HUES6 (cell line): ENCODE results near the gene MORC3.

ENCODE experiments used
- H3K27ac ChIP-seq: 2 replicates; pipeline ENCODE4 v1.7.0; 2013; ENCODE audit warnings: low read depth, mild to moderate bottlenecking, low read length, inconsistent platforms
- H3K27me3 ChIP-seq: 2 replicates; pipeline ENCODE4 v1.6.1; 2013; ENCODE audit warnings: low read length; ENCODE audit not compliant: control insufficient read depth, insufficient read depth
- H3K36me3 ChIP-seq: 2 replicates; pipeline ENCODE4 v1.6.1; 2013; ENCODE audit warnings: low read length; ENCODE audit not compliant: control insufficient read depth, insufficient read depth
- H3K4me1 ChIP-seq: 2 replicates; pipeline ENCODE4 v1.6.1; 2013; ENCODE audit warnings: low read length; ENCODE audit not compliant: control insufficient read depth, insufficient read depth
- H3K4me3 ChIP-seq: 2 replicates; pipeline ENCODE4 v1.5.1; 2013; ENCODE audit warnings: low read depth, low read length
- H3K9ac ChIP-seq: one replicate; pipeline ENCODE4 v1.6.1; 2013; ENCODE audit warnings: mild to moderate bottlenecking, low read length
- H3K9me3 ChIP-seq: 2 replicates; pipeline ENCODE4 v1.6.1; 2013; ENCODE audit warnings: low read depth, low read length; ENCODE audit not compliant: control insufficient read depth, insufficient read depth

MORC3 gene

DNA sequence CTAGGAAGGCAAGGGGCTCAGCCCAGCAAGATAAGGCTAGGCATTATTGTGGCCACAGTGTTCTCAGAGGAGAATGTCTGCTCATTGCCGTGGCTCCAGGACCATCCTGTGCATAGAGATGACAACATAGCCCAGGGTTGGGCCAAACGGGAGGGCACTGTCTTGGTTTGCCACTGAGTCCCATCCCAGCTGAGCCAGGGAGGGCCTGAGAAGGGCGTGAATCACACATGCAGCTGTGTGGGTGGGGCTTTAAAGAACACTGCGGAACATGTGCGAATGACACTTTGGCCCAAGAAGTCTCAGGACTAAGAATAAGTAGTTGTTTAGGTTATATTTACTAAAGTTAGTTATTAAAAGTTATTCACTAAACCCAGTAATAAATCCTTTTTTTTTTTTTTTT, 83.7 kb downstream of the MORC3 start:
- Histone ChIP-seq H3K27me3 (no peaks in the 10 kb centered on the region), H3K9me3 (no peaks in the 10 kb centered on the region), H3K36me3 (peaks cover 49% of the 10 kb centered on the region), H3K4me3 (no peak overlapping the region), H3K27ac (no peak overlapping the region), H3K4me1 (no peaks in the 10 kb centered on the region), H3K9ac (no peak overlapping the region)

GRCh38 chr21:36408568-36408967, 88.6 kb downstream of the MORC3 start:
- Histone ChIP-seq H3K4me3 (no peak overlapping the region), H3K9me3 (no peaks in the 10 kb centered on the region), H3K9ac (no peak overlapping the region), H3K4me1 (no peaks in the 10 kb centered on the region), H3K36me3 (peaks cover 49% of the 10 kb centered on the region), H3K27ac (no peak overlapping the region), H3K27me3 (no peaks in the 10 kb centered on the region)

DNA sequence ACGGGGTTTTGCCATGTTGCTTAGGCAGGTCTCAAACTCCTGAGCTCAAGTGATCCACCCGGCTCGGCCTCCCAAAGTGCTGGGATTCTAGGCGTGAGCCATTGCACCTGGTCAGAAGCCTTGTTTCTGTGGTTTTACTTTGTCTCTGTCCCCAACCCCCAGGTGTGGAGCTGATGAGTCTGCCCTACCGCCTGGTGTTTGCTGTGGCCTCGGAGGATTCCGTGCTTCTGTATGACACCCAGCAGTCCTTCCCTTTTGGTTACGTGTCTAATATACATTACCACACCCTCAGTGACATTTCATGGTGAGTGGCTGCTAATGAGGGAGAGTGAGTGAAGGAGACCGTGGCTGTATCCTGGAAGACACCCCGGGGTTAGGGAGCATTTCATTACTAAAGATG, 91.3 kb downstream of the MORC3 start:
- Histone ChIP-seq H3K9me3 (no peaks in the 10 kb centered on the region), H3K9ac (no peak overlapping the region), H3K27me3 (no peaks in the 10 kb centered on the region), H3K4me3 (no peak overlapping the region), H3K4me1 (peaks cover 6% of the 10 kb centered on the region), H3K36me3 (peaks cover 53% of the 10 kb centered on the region), H3K27ac (no peak overlapping the region)

DNA sequence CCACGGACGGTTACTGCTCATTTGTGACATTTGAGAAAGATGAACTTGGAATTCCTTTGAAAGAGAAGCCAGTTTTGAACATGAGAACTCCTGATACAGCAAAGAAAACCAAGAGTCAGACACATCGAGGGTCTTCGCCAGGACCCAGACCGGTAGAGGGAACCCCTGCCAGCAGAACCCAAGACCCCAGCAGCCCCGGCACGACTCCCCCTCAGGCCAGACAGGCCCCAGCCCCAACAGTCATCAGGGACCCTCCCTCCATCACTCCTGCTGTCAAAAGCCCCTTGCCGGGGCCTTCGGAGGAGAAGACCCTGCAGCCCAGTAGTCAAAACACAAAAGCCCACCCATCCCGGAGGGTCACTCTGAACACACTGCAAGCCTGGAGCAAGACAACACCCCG, 92.9 kb downstream of the MORC3 start:
- H3K9me3 ChIP-seq = no peaks in the 10 kb centered on the region
- no peak overlapping the region for H3K9ac ChIP-seq
- no peak overlapping the region for H3K4me3 ChIP-seq
- peaks cover 53% of the 10 kb centered on the region for H3K36me3 ChIP-seq
- no peak overlapping the region for H3K27ac ChIP-seq
- peaks cover 6% of the 10 kb centered on the region for H3K4me1 ChIP-seq
- no peaks in the 10 kb centered on the region for H3K27me3 ChIP-seq

GRCh38 chr21:36415375-36415774, 95.4 kb downstream of the MORC3 start:
- H3K4me1 ChIP-seq = peaks cover 6% of the 10 kb centered on the region
- no peaks in the 10 kb centered on the region for H3K27me3 ChIP-seq
- H3K9me3 ChIP-seq = no peaks in the 10 kb centered on the region
- peaks cover 44% of the 10 kb centered on the region for H3K36me3 ChIP-seq
- H3K9ac ChIP-seq = no peak overlapping the region
- no peak overlapping the region for H3K4me3 ChIP-seq
- no peak overlapping the region; the same call in 1 of the 2 replicates for H3K27ac ChIP-seq

- H3K4me1 ChIP-seq = peaks cover 21% of the 10 kb centered on the region
- no peak overlapping the region for H3K9ac ChIP-seq
- no peaks in the 10 kb centered on the region for H3K27me3 ChIP-seq
- no peak overlapping the region for H3K4me3 ChIP-seq
- no peaks in the 10 kb centered on the region for H3K9me3 ChIP-seq
- peaks cover 16% of the 10 kb centered on the region for H3K36me3 ChIP-seq
- no peak overlapping the region for H3K27ac ChIP-seq
Observed at GRCh38 chr21:36419241-36419640, 99.2 kb downstream of the MORC3 start.

DNA sequence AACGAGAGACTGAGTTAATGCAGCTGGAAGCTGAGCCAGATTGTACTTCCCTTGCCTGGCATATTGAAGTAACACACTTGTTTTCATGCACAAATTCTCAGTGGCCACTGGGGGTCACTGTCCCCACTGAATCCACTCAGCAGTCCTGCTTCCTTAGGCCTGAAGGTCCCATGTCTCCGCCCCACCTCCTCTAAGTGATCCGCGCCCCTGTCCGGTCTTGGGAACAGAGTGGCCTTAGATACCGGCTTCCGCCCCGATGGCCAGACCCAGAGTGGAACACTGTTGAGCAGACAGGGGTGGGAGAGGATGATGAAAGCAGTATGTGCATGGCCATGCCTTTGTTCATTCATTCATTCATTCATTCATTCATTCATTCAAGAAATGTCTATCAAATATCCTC, 100.0 kb downstream of the MORC3 start:
- peaks cover 25% of the 10 kb centered on the region for H3K4me1 ChIP-seq
- H3K4me3 ChIP-seq = no peak overlapping the region
- no peaks in the 10 kb centered on the region for H3K27me3 ChIP-seq
- no peak overlapping the region for H3K9ac ChIP-seq
- peaks cover 10% of the 10 kb centered on the region for H3K36me3 ChIP-seq
- no peaks in the 10 kb centered on the region for H3K9me3 ChIP-seq
- no peak overlapping the region for H3K27ac ChIP-seq

GRCh38 chr21:36420571-36421339, 100.8 kb downstream of the MORC3 start:
- Histone ChIP-seq H3K9me3 (no peaks in the 10 kb centered on the region), H3K4me3 (no peak overlapping the region), H3K27me3 (no peaks in the 10 kb centered on the region), H3K4me1 (peaks cover 26% of the 10 kb centered on the region), H3K9ac (no peak overlapping the region), H3K27ac (no peak overlapping the region), H3K36me3 (peaks cover 10% of the 10 kb centered on the region)

DNA sequence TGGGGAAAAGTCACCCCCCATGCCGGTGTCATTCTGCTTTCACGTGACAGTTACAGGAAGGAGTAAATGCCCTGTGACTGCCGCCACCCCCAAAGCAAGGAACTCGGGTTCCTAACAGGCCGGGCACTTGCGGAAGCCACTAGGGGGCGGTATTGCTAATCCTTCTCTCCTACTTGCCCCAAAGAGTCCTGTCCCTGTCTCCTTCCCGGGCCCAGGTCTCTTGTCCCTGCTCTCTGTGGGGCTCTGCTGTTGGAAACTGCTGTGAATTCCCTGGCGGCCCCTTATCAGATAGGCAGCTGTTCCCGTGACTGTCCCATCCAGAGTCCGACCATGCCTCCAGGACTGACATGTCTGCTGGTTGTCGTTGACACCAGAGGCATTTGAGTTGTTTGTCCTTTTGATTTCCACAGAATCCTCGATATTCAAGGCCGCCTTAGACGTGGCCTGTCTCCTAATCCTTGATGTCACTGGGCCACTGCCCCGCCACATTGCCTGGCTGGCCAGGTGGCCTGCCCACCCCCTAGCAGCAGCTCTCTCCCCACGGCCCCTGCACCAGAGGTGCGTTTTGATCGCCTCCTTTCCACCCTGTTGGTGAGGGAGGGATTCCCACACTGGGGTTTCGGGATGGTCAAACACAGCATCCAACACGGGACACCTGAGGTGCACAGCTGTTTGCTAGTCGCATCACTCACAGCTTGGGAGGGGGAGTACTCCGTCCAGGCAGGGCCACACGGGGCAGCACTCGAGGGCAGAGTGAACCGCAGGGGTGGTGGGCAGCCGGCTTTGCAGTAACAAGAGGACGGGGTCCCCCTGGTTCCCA, 102.5 kb downstream of the MORC3 start:
- no peak overlapping the region for H3K4me3 ChIP-seq
- no peaks in the 10 kb centered on the region for H3K36me3 ChIP-seq
- peaks cover 26% of the 10 kb centered on the region for H3K4me1 ChIP-seq
- no peak overlapping the region for H3K9ac ChIP-seq
- H3K27me3 ChIP-seq = no peaks in the 10 kb centered on the region
- no peaks in the 10 kb centered on the region for H3K9me3 ChIP-seq
- H3K27ac ChIP-seq = no peak overlapping the region

- no peaks in the 10 kb centered on the region for H3K27me3 ChIP-seq
- no peak overlapping the region for H3K27ac ChIP-seq
- no peak overlapping the region for H3K9ac ChIP-seq
- no peak overlapping the region for H3K4me3 ChIP-seq
- no peaks in the 10 kb centered on the region for H3K36me3 ChIP-seq
- peaks cover 29% of the 10 kb centered on the region for H3K4me1 ChIP-seq
- H3K9me3 ChIP-seq = no peaks in the 10 kb centered on the region
Observed at GRCh38 chr21:36423771-36424433, 103.9 kb downstream of the MORC3 start.

DNA sequence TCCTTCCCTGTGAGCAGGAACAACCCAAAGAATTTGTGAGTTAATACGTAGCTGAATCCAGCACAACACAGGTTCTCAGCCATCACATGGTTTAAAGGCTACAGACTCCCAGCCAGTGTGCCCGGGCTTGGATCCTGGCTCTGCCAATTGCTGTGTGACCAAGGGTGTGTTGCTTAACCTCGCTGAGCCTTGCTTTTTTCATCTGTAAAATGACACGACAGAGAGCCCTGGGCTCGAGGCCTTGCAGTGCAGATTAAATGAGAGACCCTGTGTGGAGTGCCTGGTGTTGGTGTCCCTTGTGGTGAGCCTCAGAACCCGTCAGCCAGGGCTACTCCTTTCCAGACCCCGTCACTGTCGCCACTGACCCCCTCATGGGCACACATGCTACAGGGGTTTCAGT, 104.6 kb downstream of the MORC3 start:
- H3K27me3 ChIP-seq = no peaks in the 10 kb centered on the region
- no peak overlapping the region for H3K27ac ChIP-seq

More for the DNA sequence above, 104.6 kb downstream of the MORC3 start:
- Histone ChIP-seq H3K9me3 (no peaks in the 10 kb centered on the region), H3K4me1 (peaks cover 32% of the 10 kb centered on the region), H3K9ac (no peak overlapping the region), H3K4me3 (no peak overlapping the region), H3K36me3 (no peaks in the 10 kb centered on the region)
